Activated naive CD8-positive, alpha-beta T cell treated with anti-CD3 and anti-CD28 coated beads, Interleukin-2, amount 50 U/mL, for 24 hours (primary cell): Measurements from ENCODE around the gene ANO2.

ENCODE experiments used
- ATAC-seq: fragments of 150-1000 bp; cut with Tn5 transposase; one replicate; pipeline ENCODE4 v1.10.0; 2021
- DNase-seq: peaks from one replicate; pipeline ENCODE4 v3.0.0; 2021
- H3K27ac Mint-ChIP-seq: one replicate; pipeline ENCODE4 v1.8.0; 2021; ENCODE audit warnings: mild to moderate bottlenecking, mixed read lengths
- H3K27me3 Mint-ChIP-seq: one replicate; pipeline ENCODE4 v1.8.0; 2021; ENCODE audit warnings: mixed read lengths
- H3K36me3 Mint-ChIP-seq: one replicate; pipeline ENCODE4 v1.8.0; 2021; ENCODE audit warnings: low read depth, mixed read lengths
- H3K4me1 Mint-ChIP-seq: one replicate; pipeline ENCODE4 v1.8.0; 2021; ENCODE audit warnings: mixed read lengths
- H3K4me3 Mint-ChIP-seq: one replicate; pipeline ENCODE4 v1.8.0; 2021; ENCODE audit warnings: mild to moderate bottlenecking, moderate library complexity, mixed read lengths
- H3K9me3 Mint-ChIP-seq: one replicate; pipeline ENCODE4 v1.8.0; 2021; ENCODE audit warnings: mixed read lengths

The ANO2 gene

GRCh38 chr12:5620896-5621295 is 324.2 kb downstream of the ANO2 start:
- H3K27me3 Mint-ChIP-seq = no peaks in the 10 kb centered on the region

GRCh38 chr12:5619628-5620027 is 325.4 kb downstream of the ANO2 start:
- H3K36me3 Mint-ChIP-seq = no peaks in the 10 kb centered on the region
- H3K27ac Mint-ChIP-seq = no peak overlapping the region
- H3K9me3 Mint-ChIP-seq = no peaks in the 10 kb centered on the region
- H3K4me3 Mint-ChIP-seq = no peak overlapping the region
- ATAC-seq = no peak
- no peak for DNase-seq
- H3K4me1 Mint-ChIP-seq = no peaks in the 10 kb centered on the region
- no peaks in the 10 kb centered on the region for H3K27me3 Mint-ChIP-seq

More at GRCh38 chr12:5620896-5621295, 324.2 kb downstream of the ANO2 start:
- Mint-ChIP-seq H3K9me3 (no peaks in the 10 kb centered on the region), H3K4me1 (no peaks in the 10 kb centered on the region), H3K36me3 (no peaks in the 10 kb centered on the region), H3K4me3 (no peak overlapping the region), H3K27ac (no peak overlapping the region)
- DNase-seq (no peak), ATAC-seq (no peak)

GRCh38 chr12:5616854-5617253 is 328.2 kb downstream of the ANO2 start:
- DNase-seq = no peak
- no peak for ATAC-seq
- no peaks in the 10 kb centered on the region for H3K9me3 Mint-ChIP-seq
- H3K36me3 Mint-ChIP-seq = no peaks in the 10 kb centered on the region
- no peaks in the 10 kb centered on the region for H3K4me1 Mint-ChIP-seq
- no peaks in the 10 kb centered on the region for H3K27me3 Mint-ChIP-seq
- H3K27ac Mint-ChIP-seq = no peak overlapping the region
- H3K4me3 Mint-ChIP-seq = no peak overlapping the region

- Mint-ChIP-seq H3K4me1 (no peaks in the 10 kb centered on the region), H3K27ac (no peak overlapping the region), H3K4me3 (no peak overlapping the region), H3K27me3 (no peaks in the 10 kb centered on the region), H3K9me3 (no peaks in the 10 kb centered on the region), H3K36me3 (no peaks in the 10 kb centered on the region)
- ATAC-seq = no peak
- DNase-seq = no peak
Observed at GRCh38 chr12:5615760-5616159, 329.3 kb downstream of the ANO2 start.

GRCh38 chr12:5614256-5614655 is 330.8 kb downstream of the ANO2 start:
- no peak for ATAC-seq
- no peaks in the 10 kb centered on the region for H3K36me3 Mint-ChIP-seq

GRCh38 chr12:5612556-5613410 is 332.3 kb downstream of the ANO2 start:
- DNase-seq = no peak
- H3K36me3 Mint-ChIP-seq = no peaks in the 10 kb centered on the region
- no peaks in the 10 kb centered on the region for H3K27me3 Mint-ChIP-seq
- no peak overlapping the region for H3K4me3 Mint-ChIP-seq
- H3K9me3 Mint-ChIP-seq = no peaks in the 10 kb centered on the region
- no peaks in the 10 kb centered on the region for H3K4me1 Mint-ChIP-seq
- no peak for ATAC-seq
- no peak overlapping the region for H3K27ac Mint-ChIP-seq

More at GRCh38 chr12:5614256-5614655, 330.8 kb downstream of the ANO2 start:
- no peak for DNase-seq
- H3K9me3 Mint-ChIP-seq = no peaks in the 10 kb centered on the region
- no peak overlapping the region for H3K27ac Mint-ChIP-seq
- no peak overlapping the region for H3K4me3 Mint-ChIP-seq
- no peaks in the 10 kb centered on the region for H3K27me3 Mint-ChIP-seq
- no peaks in the 10 kb centered on the region for H3K4me1 Mint-ChIP-seq

GRCh38 chr12:5611162-5611561 is 333.9 kb downstream of the ANO2 start:
- H3K9me3 Mint-ChIP-seq = no peaks in the 10 kb centered on the region
- no peak overlapping the region for H3K4me3 Mint-ChIP-seq
- DNase-seq (no peak), ATAC-seq (no peak)
- no peaks in the 10 kb centered on the region for H3K27me3 Mint-ChIP-seq
- no peaks in the 10 kb centered on the region for H3K36me3 Mint-ChIP-seq
- H3K27ac Mint-ChIP-seq = no peak overlapping the region
- H3K4me1 Mint-ChIP-seq = no peaks in the 10 kb centered on the region

- no peak for DNase-seq
- ATAC-seq = no peak
- no peaks in the 10 kb centered on the region for H3K36me3 Mint-ChIP-seq
- H3K9me3 Mint-ChIP-seq = no peaks in the 10 kb centered on the region
- H3K4me3 Mint-ChIP-seq = no peak overlapping the region
- no peak overlapping the region for H3K27ac Mint-ChIP-seq
- H3K27me3 Mint-ChIP-seq = peaks cover 5% of the 10 kb centered on the region
- no peaks in the 10 kb centered on the region for H3K4me1 Mint-ChIP-seq
Observed at GRCh38 chr12:5599378-5599777, 345.7 kb downstream of the ANO2 start.

- Mint-ChIP-seq H3K9me3 (no peaks in the 10 kb centered on the region), H3K4me3 (no peak overlapping the region), H3K36me3 (no peaks in the 10 kb centered on the region), H3K4me1 (no peaks in the 10 kb centered on the region), H3K27ac (no peak overlapping the region), H3K27me3 (peaks cover 10% of the 10 kb centered on the region)
- ATAC-seq = no peak
- no peak for DNase-seq
Observed at GRCh38 chr12:5593998-5594397, 351.1 kb downstream of the ANO2 start.

- Mint-ChIP-seq H3K27ac (no peak overlapping the region), H3K36me3 (no peaks in the 10 kb centered on the region), H3K4me3 (no peak overlapping the region), H3K27me3 (peaks cover 7% of the 10 kb centered on the region), H3K9me3 (no peaks in the 10 kb centered on the region), H3K4me1 (no peaks in the 10 kb centered on the region)
- no peak for DNase-seq
- no peak for ATAC-seq
Observed at GRCh38 chr12:5593086-5593485, 352.0 kb downstream of the ANO2 start.

GRCh38 chr12:5592310-5592709 is 352.7 kb downstream of the ANO2 start:
- H3K4me3 Mint-ChIP-seq = no peak overlapping the region
- H3K27ac Mint-ChIP-seq = no peak overlapping the region
- H3K9me3 Mint-ChIP-seq = no peaks in the 10 kb centered on the region
- no peaks in the 10 kb centered on the region for H3K36me3 Mint-ChIP-seq
- peaks cover 7% of the 10 kb centered on the region for H3K27me3 Mint-ChIP-seq
- ATAC-seq = no peak
- H3K4me1 Mint-ChIP-seq = no peaks in the 10 kb centered on the region
- DNase-seq = no peak

GRCh38 chr12:5590316-5590715 is 354.7 kb downstream of the ANO2 start:
- Mint-ChIP-seq H3K27ac (no peak overlapping the region), H3K4me3 (no peak overlapping the region), H3K27me3 (peaks cover 5% of the 10 kb centered on the region), H3K4me1 (no peaks in the 10 kb centered on the region), H3K36me3 (no peaks in the 10 kb centered on the region), H3K9me3 (no peaks in the 10 kb centered on the region)
- ATAC-seq (no peak), DNase-seq (no peak)

- H3K27me3 Mint-ChIP-seq = peaks cover 5% of the 10 kb centered on the region
- H3K4me3 Mint-ChIP-seq = no peak overlapping the region
- no peaks in the 10 kb centered on the region for H3K4me1 Mint-ChIP-seq
- DNase-seq = no peak
- no peaks in the 10 kb centered on the region for H3K36me3 Mint-ChIP-seq
- ATAC-seq = no peak
- H3K27ac Mint-ChIP-seq = no peak overlapping the region
- H3K9me3 Mint-ChIP-seq = no peaks in the 10 kb centered on the region
Observed at GRCh38 chr12:5589054-5589453, 356.0 kb downstream of the ANO2 start.

GRCh38 chr12:5588591-5588990 is 356.5 kb downstream of the ANO2 start:
- H3K27ac Mint-ChIP-seq = no peak overlapping the region
- H3K4me1 Mint-ChIP-seq = no peaks in the 10 kb centered on the region
- no peak overlapping the region for H3K4me3 Mint-ChIP-seq
- peaks cover 5% of the 10 kb centered on the region for H3K27me3 Mint-ChIP-seq
- ATAC-seq = no peak
- H3K36me3 Mint-ChIP-seq = no peaks in the 10 kb centered on the region
- DNase-seq = no peak
- H3K9me3 Mint-ChIP-seq = no peaks in the 10 kb centered on the region

- Mint-ChIP-seq H3K36me3 (no peaks in the 10 kb centered on the region), H3K27me3 (peaks cover 5% of the 10 kb centered on the region), H3K27ac (no peak overlapping the region), H3K4me1 (no peaks in the 10 kb centered on the region), H3K4me3 (no peak overlapping the region), H3K9me3 (no peaks in the 10 kb centered on the region)
- ATAC-seq (no peak), DNase-seq (no peak)
Observed at GRCh38 chr12:5588176-5588575, 356.9 kb downstream of the ANO2 start.

- Mint-ChIP-seq H3K36me3 (no peaks in the 10 kb centered on the region), H3K27ac (no peak overlapping the region), H3K9me3 (no peaks in the 10 kb centered on the region), H3K4me3 (no peak overlapping the region), H3K27me3 (peaks cover 5% of the 10 kb centered on the region), H3K4me1 (no peaks in the 10 kb centered on the region)
- ATAC-seq = no peak
- no peak for DNase-seq
Observed at GRCh38 chr12:5587711-5588121, 357.3 kb downstream of the ANO2 start.
